Measurements from ENCODE around the gene GJC1. TPM values are rescaled to one million over a fixed set of nuclear protein-coding genes. Genes with fewer than 3 reads are reported as not detected.

GJC1 gene
- total and polyA plus RNA-seq, 2 donors (not counting 1 experiment from before 2014, with no cell fraction given) = 33.9 to 97.3 TPM

DNA sequence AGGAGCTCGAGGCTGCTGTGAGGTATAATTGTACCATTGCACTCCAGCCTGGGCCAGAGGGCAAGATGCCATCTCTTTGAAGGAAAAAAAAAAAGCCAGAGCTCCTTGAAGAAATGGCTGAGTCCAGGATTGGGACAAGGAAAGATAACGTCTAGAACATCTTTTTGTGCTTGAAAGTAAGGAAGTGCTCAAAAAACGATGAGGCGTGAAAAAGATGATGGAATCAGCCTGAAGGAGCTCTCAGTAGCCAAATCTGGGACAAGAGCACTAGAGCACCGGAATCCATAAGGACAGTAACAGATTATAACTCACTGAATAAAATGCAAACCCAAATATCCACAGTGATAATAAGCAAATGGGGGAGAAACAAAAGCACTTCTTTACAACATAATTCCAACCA lies 47.0 kb upstream of the GJC1 start:
- no peaks in the 10 kb centered on the region for H3K4me1 ChIP-seq (ENCODE audit: control insufficient read depth, extremely low read depth, insufficient read depth, low read length)
- H3K9ac ChIP-seq (ENCODE audit: insufficient read depth, low read length) = no peak overlapping the region
- no peak overlapping the region for H3K4me2 ChIP-seq (ENCODE audit: extremely low read depth, insufficient read depth, low read length)
- no peaks in the 10 kb centered on the region for H3K9me3 ChIP-seq (ENCODE audit: control insufficient read depth, insufficient read depth, low read depth, low read length)
- H3K4me3 ChIP-seq (replicated peaks in 1 of 4; ENCODE audit: control extremely low read depth in 1 of 4, insufficient read depth in 1 of 4, low read depth in 3 of 4, low read length in 4 of 4) = no peak overlapping the region
- peaks cover 14% of the 10 kb centered on the region for H3K36me3 ChIP-seq (ENCODE audit: control insufficient read depth, insufficient read depth, low read length)
- TF ChIP-seq EZH2 (IDR thresholded peaks at IDR 0.05; ENCODE audit: low read length, missing control alignments) = no peak
- TF ChIP-seq, protein P1, sequence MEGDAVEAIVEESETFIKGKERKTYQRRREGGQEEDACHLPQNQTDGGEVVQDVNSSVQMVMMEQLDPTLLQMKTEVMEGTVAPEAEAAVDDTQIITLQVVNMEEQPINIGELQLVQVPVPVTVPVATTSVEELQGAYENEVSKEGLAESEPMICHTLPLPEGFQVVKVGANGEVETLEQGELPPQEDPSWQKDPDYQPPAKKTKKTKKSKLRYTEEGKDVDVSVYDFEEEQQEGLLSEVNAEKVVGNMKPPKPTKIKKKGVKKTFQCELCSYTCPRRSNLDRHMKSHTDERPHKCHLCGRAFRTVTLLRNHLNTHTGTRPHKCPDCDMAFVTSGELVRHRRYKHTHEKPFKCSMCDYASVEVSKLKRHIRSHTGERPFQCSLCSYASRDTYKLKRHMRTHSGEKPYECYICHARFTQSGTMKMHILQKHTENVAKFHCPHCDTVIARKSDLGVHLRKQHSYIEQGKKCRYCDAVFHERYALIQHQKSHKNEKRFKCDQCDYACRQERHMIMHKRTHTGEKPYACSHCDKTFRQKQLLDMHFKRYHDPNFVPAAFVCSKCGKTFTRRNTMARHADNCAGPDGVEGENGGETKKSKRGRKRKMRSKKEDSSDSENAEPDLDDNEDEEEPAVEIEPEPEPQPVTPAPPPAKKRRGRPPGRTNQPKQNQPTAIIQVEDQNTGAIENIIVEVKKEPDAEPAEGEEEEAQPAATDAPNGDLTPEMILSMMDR (conservative IDR thresholded peaks at IDR 0.05 in 1 of 2, IDR thresholded peaks at IDR 0.05 in 1 of 2; ENCODE audit: low read depth in 1 of 2, low read length in 2 of 2) = no peak
- H3K27me3 ChIP-seq (ENCODE audit: control insufficient read depth, insufficient read depth, low read length) = no peaks in the 10 kb centered on the region
- H2AFZ ChIP-seq (ENCODE audit: low read length) = no peak overlapping the region
- H3K79me2 ChIP-seq (ENCODE audit: control insufficient read depth, insufficient read depth, low read length) = no peaks in the 10 kb centered on the region
- H4K20me1 ChIP-seq (ENCODE audit: control insufficient read depth, extremely low read depth, insufficient read depth, low read length) = no peaks in the 10 kb centered on the region
- H3K27ac ChIP-seq (ENCODE audit: insufficient read depth, low read length) = no peak overlapping the region
- DNase-seq (ENCODE audit: low read depth in 2 of 2) = no peak

- Histone ChIP-seq H3K4me3 (replicated peaks in 1 of 4; ENCODE audit: control extremely low read depth in 1 of 4, insufficient read depth in 1 of 4, low read depth in 3 of 4, low read length in 4 of 4) (no peak overlapping the region), H2AFZ (ENCODE audit: low read length) (no peak overlapping the region), H3K27ac (ENCODE audit: insufficient read depth, low read length) (no peak overlapping the region), H3K4me1 (ENCODE audit: control insufficient read depth, extremely low read depth, insufficient read depth, low read length) (no peaks in the 10 kb centered on the region), H3K9me3 (ENCODE audit: control insufficient read depth, insufficient read depth, low read depth, low read length) (no peaks in the 10 kb centered on the region), H4K20me1 (ENCODE audit: control insufficient read depth, extremely low read depth, insufficient read depth, low read length) (no peaks in the 10 kb centered on the region), H3K9ac (ENCODE audit: insufficient read depth, low read length) (no peak overlapping the region), H3K36me3 (ENCODE audit: control insufficient read depth, insufficient read depth, low read length) (peaks cover 15% of the 10 kb centered on the region), H3K4me2 (ENCODE audit: extremely low read depth, insufficient read depth, low read length) (no peak overlapping the region), H3K27me3 (ENCODE audit: control insufficient read depth, insufficient read depth, low read length) (no peaks in the 10 kb centered on the region), H3K79me2 (ENCODE audit: control insufficient read depth, insufficient read depth, low read length) (no peaks in the 10 kb centered on the region)
- DNase-seq (ENCODE audit: low read depth in 2 of 2) = no peak
- TF ChIP-seq EZH2 (IDR thresholded peaks at IDR 0.05; ENCODE audit: low read length, missing control alignments) = no peak
- TF ChIP-seq, protein P1 (conservative IDR thresholded peaks at IDR 0.05 in 1 of 2, IDR thresholded peaks at IDR 0.05 in 1 of 2; ENCODE audit: low read depth in 1 of 2, low read length in 2 of 2) = no peak
Measured at GRCh38 chr17:44875761-44876160, 45.7 kb upstream of the GJC1 start.

DNA sequence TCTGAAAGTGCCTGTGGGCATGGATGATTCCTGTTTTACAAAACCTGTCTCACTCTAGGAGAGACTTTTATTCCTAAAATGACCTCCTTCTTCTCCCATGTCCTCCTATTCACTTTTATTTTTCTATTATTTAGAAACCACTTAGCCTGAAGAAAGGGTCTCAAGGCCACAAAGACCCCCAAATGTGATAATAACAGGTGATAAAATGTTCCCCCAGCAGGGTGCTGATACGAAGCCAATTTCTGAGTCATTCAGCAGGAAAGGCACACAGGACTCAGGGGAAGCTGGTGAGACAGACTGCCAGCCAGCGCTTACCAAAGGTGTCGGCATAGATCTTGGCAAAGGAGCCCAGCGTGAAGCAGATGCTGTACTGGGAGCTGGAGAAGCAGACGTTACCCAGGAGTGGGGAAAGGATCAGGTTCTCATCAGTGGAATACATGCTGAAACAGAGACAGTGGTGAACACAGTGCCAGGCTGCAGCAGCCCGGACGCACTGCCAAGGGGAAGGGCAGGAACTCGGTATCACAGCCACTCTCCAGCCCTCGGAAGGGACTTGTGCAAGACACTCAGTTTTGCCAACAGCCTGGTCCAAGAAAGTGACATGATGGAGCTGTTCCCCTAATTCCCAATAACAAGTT lies 42.2 kb upstream of the GJC1 start:
- no peaks in the 10 kb centered on the region for H3K79me2 ChIP-seq (ENCODE audit: control insufficient read depth, insufficient read depth, low read length)
- H4K20me1 ChIP-seq (ENCODE audit: control insufficient read depth, extremely low read depth, insufficient read depth, low read length) = no peaks in the 10 kb centered on the region
- H3K9ac ChIP-seq (ENCODE audit: insufficient read depth, low read length) = no peak overlapping the region
- H3K36me3 ChIP-seq (ENCODE audit: control insufficient read depth, insufficient read depth, low read length) = peaks cover 14% of the 10 kb centered on the region
- no peak for TF ChIP-seq EZH2 (IDR thresholded peaks at IDR 0.05; ENCODE audit: low read length, missing control alignments)
- TF ChIP-seq, protein P1 (conservative IDR thresholded peaks at IDR 0.05 in 1 of 2, IDR thresholded peaks at IDR 0.05 in 1 of 2; ENCODE audit: low read depth in 1 of 2, low read length in 2 of 2) = no peak
- no peak overlapping the region for H3K4me3 ChIP-seq (replicated peaks in 1 of 4; ENCODE audit: control extremely low read depth in 1 of 4, insufficient read depth in 1 of 4, low read depth in 3 of 4, low read length in 4 of 4)
- no peak for DNase-seq (ENCODE audit: low read depth in 2 of 2)
- no peak overlapping the region for H3K27ac ChIP-seq (ENCODE audit: insufficient read depth, low read length)
- H3K27me3 ChIP-seq (ENCODE audit: control insufficient read depth, insufficient read depth, low read length) = no peaks in the 10 kb centered on the region
- no peak overlapping the region for H3K4me2 ChIP-seq (ENCODE audit: extremely low read depth, insufficient read depth, low read length)
- peaks cover 3% of the 10 kb centered on the region for H3K4me1 ChIP-seq (ENCODE audit: control insufficient read depth, extremely low read depth, insufficient read depth, low read length)
- no peaks in the 10 kb centered on the region for H3K9me3 ChIP-seq (ENCODE audit: control insufficient read depth, insufficient read depth, low read depth, low read length)
- no peak overlapping the region for H2AFZ ChIP-seq (ENCODE audit: low read length)
